Measurements from ENCODE around the gene NDUFB7.

DNA sequence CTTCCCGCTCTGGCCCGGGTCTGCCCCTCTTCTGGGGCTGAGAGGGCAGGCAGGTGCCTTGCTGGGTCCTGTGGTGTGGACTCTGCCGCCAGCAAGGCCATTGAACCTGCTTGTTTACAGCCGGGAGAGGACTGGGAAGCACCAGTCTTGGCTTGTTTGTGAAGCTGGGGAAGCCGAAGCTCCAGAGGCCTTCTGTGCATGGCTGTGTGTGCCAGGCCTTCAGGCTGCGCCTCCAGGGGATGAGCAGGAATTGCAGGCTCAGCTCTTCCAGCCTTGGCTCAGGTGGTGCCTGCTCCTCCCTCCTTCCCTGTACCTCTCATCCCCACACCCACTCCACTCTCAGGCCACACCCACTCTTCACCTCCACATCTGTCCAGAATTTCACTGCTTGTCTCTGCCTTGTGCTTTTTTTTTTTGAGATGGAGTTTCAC, 17.5 kb downstream of the NDUFB7 start:
- no peak for TF ChIP-seq EZH2 (IDR thresholded peaks at IDR 0.05; ENCODE audit: insufficient read depth, poor library complexity, severe bottlenecking)
- no peak for TF ChIP-seq EZH2phosphoT487 (IDR thresholded peaks at IDR 0.05; ENCODE audit: insufficient read depth, low read depth)

Data from GM23248 (cell line).